GM12892 (cell line): ENCODE results near the gene SEMA5B.

Experiments
- POLR2A ChIP-seq: IDR thresholded peaks from 2 replicates; pipeline ENCODE4 v1.6.1; 2011; ENCODE audit warnings: low read depth, low read length, control low read depth
- POLR2AphosphoS5 ChIP-seq: IDR thresholded peaks from 2 replicates; pipeline ENCODE4 v1.6.1; 2011; ENCODE audit warnings: low read depth, low read length, control low read depth

DNA sequence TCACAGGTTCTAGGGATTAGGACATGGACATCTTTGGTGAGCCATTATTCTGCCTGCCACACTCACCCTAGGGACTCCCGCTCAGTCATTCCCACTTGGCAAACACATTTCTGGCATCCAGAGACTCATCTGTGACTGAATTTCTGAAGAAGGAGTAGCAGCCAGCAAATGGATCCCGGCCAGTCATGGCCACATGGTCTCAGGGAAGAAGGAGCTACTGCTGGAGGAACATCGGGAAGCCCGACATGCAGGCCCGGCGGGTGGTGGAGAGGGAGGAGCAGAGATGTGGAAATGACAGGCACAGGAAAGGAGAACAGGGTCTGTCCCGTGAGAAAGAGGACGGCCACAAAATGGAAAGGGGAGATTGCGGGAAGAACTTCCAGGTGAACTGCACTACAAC lies 65.4 kb downstream of the SEMA5B start:
- TF ChIP-seq POLR2A (no peak), POLR2AphosphoS5 (no peak)
